GM11168 (cell line): Measurements from ENCODE around the gene FEZF2.

Experiments
- in situ Hi-C: fragments of 300-500 bp; cut with MboI; formaldehyde crosslinking; loops from one replicate; pipeline ENCODE4 v1.12.0; 2022; ENCODE audit warnings: low sequenced_read_pairs; ENCODE audit not compliant: unreplicated experiment

FEZF2 gene

DNA sequence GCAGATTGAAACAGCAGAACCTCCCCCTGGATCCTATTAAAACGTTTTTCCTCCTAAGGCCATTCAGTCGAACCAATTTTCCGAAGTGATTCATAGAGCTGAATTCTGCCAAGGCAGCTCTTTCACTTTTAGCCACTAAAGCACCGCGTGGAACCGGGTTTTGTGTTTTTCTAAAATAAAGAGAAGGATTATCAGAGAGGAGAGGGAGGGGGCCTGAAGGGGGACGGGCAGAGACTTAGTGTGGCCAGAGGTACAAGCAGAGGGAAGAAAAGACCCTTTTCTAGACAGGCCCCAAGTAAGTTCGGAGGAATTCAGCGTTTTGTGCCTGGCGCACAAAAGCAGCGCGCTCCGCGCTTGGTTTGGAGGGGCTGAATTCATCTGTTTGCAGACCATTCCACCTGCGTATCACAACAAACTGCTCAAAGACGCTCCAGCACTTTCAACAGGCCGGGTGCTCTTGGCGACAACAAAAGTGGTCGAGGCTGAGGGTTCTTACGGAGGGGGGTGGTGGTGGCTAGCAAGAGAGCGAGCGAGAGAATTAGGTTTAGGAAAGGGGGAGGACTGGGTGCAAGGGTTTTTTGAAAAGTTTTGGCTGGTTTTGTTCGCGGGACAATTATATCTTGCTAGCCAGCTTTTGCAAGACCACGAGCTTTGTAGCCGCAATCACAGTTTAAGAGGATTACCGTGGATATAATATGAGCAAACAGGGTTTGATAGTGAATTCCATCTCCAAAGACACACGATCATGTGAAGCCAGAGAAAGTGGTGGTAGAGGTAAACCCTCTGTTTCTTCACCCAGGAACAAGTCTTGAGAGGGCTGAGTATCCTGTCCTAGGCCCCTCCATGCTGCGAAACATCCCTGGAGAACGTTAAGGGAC lies 1.2 kb upstream of the FEZF2 start:
- in situ Hi-C loops, result no loop called here

DNA sequence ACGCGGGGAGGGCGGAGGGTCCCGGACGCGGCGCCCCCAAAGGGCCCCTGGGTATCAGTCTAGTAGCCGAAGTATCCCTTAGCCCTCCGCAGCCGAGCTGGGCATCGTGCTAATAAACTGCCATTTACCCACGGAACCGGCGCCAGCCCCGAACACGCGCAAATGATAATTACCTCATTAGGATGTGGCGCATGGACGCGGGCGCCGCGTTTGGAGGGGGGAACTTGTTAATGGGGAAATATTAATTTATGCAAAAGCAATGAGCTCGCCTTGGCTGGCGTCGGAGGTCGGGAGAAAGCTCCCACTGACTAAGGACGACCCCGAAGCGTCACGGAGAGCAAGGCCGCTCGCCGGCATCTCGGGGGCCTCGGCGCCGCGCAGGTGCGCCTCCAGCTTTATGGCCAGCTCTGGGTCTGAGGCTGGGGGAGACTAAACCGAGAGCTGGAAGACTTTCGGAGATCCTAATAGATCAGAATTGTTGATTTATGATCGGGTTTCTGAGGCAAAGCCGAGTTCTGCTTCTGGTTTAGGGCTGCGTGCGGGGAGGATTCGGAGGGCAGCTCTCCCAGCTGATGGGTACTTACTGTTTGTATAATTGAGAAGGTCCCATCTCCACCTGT lies 474 bp upstream of the FEZF2 start:
- in situ Hi-C loops, result no loop called here

DNA sequence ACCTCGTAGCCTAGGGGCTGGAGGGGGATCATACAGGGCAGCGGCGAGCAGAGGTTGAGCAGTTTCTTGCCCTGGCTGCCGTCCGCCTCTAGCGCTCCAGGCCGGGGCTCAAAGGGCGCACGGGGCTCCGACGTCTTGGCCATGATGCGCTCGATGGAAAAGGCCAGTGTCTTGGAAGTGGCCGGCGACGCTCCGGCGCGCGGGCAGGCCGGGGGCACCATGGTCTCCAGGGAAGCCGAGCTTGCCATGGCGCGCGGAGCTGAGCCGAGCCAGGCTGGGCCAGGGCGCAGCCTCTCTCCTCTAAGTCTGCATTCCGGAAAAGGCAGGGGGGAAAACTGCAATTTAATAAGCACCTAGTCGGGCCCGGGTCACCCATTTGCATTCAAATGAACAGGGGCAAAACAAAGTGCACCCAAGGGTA lies 719 bp downstream of the FEZF2 start:
- in situ Hi-C loops, result no loop called here

DNA sequence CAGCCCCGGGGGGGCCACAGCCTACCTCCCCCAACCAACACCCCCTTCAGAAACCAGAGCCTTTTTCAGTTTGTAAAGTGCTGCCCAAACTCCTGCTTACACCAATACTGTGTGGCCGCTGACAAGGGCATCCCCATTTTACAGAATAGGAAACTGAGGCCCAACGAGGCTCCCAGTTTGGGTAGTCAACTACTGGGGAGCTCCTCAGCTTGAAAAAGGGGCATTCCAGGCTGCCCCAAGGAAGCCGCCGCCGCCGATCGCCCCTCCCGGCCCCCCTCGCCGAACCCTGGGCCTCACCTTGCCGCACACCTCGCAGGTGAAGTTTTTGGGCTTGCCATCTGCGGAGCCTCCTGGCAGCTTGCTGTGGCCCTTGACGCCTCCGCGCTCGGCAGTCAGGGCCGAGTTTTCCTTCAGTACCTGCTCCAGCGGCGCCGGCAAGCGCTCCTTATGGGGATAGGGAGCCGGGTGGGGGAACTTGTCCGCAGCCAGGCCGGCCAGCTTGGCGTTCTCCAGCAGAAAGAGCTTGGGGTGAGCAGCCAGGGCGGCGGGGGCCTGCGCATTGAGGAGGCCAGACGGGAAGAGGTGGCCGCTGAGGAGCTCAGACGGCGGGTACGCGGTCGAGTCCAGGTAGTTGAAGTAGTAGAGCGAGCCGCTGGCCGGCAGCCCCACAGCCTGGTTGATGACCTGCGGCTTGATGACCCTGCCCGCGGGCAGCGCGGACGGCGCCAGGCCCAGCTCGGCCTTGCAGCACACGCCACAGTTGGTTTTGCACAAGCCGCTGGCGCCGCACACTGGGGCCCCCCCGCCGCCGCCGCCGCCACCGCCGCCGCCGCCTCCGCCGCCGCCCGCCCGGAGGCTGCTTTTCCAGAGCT lies 1.4 kb downstream of the FEZF2 start:
- in situ Hi-C loops, result no loop called here

DNA sequence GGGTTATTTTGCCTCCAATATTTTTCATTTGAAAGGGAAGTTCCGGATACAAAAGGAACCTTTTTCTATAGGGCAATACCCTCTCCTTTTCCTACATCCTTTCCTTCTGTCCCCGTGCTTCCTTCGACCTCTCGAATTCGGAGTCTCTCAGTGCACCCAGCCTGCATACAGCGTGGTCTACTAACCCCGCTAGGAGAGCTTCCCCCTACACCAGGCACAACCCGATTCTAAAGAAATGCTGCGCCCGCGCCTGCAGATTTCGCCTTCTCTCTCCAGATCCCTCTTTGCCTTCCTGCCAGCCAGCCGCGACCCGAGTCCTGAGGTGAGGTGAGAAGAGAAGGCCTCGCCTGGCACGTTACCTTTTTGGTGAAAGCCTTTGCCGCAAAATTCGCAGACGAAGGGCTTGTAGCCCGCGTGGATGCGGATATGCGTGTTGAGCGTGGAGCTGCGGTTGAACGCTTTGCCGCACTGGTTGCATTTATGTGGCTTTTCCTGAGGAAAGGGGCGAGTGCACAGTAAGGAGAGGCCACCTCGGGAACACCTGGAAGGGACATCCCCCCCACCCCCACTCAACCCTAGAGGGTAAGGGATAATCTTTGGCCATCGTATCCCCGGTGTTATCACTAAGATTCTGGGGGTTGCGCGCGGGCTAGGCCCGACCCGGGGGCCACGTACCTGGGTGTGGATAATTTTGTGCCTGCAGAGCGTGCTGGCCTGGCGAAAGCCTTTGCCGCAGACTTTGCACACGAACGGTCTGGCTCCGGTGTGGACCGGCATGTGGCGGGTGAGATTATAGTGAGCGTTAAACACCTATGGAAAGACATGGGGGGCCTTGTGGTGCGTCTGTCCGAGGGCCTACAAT lies 2.3 kb downstream of the FEZF2 start:
- in situ Hi-C loops, result no loop called here

DNA sequence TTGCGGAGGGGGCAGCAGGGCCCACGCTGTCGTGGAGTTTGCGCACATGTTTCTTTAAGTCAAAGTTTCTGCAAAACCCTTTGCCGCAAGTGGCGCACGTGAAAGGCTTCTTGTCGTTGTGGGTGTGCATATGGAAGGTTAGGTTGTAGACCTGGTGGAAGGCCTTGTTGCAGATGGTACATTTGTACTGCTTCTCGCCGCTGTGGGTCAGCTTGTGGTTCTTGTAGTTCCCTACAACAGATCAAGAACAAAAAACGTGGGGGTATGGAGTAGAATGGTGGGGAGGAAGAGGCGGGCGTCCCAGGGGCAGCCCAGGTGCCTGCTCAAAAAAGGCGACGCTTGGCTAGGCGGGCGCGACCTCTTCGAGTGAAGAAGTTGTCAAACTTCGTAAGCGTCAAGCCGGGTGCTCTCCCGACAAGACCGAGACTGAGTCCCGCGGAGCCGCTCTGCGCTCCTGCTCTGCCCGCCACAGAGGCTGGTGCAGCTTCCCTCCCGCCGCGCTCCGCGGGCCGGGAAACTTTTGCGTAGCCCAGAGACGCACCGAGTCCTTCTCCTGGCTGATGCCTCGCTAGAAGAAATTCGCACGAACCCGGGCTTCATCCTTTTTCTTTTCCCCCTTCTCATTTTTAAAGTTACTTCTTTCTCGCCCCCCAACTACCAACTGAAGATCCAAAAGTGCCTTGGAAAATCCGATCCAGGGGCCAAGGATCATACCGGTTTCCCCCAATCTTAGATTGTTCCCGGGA lies 3.1 kb downstream of the FEZF2 start:
- in situ Hi-C loops, result no loop called here

DNA sequence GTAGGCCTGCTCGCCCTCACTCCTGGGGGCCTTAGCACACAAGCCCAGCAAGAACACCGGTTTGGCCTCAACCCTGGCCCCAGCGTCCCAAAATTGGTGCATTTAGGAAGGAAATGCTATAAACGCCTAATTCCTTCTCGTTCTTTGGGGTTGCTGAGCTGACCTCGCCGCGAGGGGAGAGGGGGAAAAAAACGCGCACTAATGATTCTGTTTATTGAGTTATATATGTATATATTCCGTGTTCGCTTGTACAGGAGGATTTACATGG lies 3.9 kb downstream of the FEZF2 start:
- in situ Hi-C loops, result no loop called here

DNA sequence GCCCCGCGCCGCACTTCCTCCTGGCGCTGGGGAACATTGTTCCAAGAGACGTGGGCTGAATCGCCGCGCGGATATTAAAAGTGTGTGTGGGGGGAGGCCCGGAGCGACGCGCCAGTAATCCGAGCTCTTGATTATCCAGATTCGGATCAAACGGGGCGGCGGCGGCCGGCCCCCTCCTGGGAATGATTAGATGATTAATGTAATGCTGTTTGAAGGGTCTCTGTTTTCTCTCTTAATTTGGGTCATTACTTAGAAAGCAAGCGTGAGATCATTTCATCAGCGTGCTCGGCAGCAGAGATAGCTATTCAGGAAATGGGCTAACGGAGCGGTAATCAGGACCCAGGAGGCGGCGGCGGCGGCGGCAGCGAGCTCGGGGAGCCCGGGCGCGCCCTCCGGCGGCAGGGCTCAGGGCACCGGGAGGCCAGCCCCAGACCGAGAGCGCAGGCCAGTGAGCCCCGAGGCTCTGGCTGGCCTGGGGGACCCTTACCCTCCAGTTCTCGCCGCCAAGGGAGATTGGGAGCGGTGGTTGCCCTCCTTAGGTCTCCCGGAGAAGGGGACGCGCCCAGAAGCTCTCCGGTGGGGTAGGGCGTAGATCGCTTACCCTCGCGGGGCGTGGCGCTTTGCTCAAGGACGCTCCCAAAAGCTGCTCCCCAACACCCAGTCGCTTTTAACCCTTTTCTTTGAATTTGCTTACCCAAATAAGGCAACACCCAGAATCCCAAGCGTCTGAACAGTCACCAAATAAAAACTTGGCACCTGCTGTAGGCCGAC lies 4.5 kb downstream of the FEZF2 start:
- in situ Hi-C loops, result no loop called here

DNA sequence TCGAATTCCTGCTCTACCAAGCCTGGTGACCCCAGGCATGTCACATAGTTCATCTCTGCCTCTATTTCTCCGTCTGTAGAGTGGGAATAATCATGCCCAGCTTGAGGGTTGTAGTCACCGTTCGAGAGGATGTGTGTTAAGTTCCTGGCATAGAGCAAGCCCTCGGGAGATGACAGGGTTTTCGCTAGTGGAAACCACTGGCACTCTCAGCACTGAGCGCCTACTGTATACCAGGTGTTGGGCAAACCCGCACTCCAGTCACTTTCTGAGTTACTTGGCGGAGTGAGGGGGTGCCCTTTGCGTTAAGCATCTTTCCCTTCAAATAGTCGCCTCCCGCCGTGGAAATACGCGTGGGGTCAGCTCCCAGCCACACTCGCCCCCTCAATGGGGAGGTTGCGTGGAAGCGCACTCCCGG lies 5.1 kb downstream of the FEZF2 start:
- in situ Hi-C loops, result no loop called here

DNA sequence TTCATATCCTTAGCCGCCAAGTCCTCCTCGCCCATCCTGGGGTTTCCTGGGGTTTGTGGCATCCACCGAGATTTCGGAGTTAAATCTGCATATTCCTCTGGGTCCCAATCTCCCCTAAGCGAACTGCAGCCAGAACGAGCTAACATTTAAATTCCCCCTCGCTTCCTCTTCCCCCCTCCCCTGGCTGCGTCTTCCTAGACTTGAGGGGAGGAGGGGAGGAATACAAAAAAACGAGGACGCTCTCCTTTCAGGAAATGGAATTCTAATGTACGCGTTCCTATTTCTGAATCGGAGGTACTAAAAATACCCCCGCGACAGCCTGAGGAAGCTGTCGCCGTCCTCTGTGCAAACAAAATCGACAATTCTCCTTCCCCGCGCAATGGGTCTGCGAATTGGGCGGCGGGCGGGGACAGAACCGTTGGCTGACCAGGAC lies 5.6 kb downstream of the FEZF2 start:
- in situ Hi-C loops, result no loop called here

DNA sequence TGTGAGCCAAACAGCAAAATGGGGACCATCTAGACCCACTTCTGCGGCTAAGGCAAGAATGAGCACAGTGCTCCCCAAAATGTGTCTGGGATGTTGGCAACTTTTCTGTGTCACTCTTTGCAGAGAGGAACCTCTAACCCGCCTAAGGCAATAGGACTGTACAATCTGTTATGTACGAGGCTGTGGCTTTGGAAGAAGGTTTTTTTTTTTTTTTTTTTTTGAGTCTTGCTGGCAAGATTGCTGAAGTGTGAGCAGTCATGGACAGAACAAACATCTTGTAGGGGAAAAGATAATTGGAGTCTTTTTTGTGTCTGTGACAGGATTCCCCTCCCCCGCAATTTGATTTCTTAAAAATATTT lies 7.2 kb downstream of the FEZF2 start:
- in situ Hi-C loops, result no loop called here

DNA sequence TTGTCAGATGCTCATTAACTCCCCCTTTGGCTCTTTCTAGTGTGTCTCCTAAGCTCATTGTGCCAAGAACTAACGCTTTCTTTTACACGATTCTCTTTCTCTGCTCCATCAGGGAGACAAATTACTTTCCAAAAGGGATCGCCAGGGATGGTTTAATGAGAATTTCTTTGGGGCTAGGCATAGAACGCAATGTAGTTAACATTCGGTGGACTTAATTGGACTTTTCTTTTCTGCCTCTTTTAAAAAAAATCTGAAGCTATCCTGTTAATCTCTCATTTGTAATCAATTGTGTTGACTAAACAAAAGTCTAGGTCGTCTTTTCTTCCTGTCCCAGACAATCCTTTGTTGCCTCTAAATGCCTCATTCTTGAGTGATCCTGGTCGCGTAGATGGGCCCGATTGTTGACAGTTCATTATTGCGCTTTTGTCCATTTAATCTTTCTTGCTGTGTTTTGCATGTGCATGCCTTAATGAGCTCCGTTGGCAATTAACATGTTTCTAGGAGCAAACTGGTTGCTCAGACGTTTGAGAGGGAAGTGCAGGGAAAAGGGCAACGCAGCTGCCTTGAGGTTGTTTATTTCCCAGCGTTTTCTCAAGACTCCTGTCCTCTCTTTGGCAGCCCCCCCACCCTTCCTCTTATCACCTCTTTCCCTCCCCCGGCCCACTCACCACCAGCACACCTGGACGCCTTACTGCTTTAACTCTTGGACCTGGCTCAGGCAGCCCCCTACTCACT lies 7.8 kb downstream of the FEZF2 start:
- in situ Hi-C loops, result no loop called here

DNA sequence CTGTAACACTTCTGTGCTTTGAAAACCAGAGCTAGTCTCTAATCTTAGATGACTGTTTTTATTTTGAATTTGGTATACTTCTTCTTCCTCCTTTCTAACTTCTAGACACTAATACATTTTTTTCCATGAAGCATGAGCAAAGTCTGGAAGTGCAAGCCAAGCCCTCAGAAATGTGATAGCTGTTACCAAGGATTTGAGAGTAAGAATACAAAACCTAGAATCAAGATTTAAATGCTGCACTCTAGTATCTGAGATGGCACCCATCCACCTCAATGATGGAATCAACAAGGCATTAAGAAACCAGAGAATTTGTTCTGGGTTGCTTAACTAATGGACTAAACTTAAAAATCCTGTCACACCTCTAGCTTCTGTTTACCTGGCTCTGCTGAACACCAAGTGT lies 9.2 kb downstream of the FEZF2 start:
- in situ Hi-C loops, result no loop called here

DNA sequence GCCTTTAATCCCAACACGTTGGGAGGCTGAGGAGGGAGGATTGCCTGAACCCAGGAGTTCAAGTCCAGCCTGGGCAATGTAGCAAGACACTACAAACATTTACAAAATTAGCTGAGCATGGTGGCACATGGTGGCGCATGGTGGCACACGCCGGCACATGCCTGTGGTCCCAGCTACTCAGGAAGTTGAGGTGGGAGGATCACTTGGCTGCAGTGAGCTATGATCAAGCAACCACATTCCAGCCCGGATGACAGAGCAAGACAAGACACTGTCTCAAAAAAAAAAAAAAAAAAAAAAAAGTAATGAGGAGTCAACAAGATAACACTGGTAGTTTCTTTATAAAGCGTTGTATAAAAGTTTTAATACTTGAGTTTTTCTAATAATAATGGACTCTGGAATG lies 10.1 kb downstream of the FEZF2 start:
- in situ Hi-C loops, result no loop called here

DNA sequence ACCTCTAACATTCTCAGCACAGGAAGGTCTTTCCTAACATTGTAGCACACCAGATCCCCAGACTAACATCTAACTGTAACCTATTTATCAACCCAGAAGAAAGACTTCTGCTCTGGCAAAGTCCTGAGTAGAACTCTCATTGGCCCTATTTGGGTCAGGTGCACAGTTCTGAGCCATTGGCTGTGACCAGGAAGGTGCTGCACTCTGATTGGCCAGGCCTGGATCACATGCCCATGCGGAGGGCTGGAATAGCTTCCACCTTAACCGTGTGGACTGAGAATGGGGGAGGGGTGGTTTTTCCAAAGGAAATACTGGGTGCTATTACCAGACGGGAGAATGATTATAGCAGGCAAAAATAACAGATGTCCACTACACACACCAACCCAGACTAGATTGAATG lies 11.5 kb downstream of the FEZF2 start:
- in situ Hi-C loops, result no loop called here

DNA sequence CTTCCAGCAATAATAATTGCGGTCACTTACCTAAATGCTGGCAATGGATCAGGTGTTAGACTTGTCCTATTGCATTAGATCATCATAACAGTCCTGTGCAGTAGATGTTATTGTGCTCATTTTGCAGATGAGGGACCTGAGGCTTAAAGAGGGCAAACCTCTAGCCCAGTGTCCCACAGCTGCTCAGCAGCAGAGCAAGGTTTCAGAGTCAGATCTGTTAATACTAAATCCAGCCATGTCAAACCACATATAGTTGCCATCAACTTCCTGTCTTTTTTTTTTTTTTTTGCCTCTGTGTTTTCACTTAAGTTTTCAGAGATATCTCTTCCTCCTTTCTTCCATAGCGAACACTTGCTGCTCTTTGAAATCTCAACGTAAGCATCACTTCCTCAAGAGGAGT lies 12.1 kb downstream of the FEZF2 start:
- in situ Hi-C loops, result no loop called here

DNA sequence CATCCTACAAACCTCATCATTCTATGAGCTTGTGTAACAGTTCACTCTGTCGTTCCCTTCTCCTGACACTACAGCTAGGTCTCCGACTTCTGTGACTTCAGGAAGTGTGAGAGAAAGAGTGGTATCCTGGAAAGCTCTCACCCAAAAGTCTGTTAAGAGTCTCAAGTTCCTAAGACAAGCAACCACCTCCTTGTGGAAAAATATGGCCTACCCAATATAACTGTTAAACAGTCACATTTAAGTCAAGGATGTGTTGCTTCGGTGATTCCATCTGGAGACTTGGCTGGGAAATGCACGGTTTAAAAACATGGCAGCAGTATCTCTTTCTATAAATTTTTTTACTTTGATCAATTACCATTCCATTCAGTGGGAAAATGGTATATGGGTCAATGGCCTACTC lies 13.8 kb downstream of the FEZF2 start:
- in situ Hi-C loops, result no loop called here

DNA sequence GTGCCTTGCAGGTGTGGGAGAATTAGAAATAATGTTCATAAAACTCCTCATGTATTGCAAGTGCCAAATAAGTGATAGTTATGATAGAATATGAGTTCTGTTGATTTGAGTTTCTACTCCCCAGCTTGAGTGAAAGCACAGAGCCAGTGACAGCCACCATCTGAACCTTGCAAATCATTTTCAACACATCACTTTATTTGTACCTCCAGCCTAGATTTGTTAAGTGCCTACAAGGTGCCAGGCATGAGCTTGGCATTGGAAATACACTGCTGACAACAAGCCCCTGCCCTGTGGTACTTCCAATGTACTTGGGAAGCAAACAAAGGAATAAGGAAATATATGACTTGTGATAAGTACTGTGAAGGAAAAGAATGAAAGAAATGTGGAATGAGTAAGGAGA lies 17.0 kb downstream of the FEZF2 start:
- in situ Hi-C loops, result no loop called here
